Stimulated activated CD4-positive, alpha-beta T cell treated with anti-CD3 and anti-CD28 coated beads, TNF-alpha, amount 100 ng/mL, for 1 hour (primary cell): ENCODE measurements around the gene KIF16B.
"Not testable (repeated sequence)": the region's sequence is repeated elsewhere in the genome, so short reads cannot be mapped to it uniquely, and the experiment has no call there.

Experiments
- DNase-seq, 3 donors: peaks; one replicate each; pipeline ENCODE4 v3.0.0-alpha.2; 2020; ENCODE audit warnings: low read depth in 3 of 3, low spot score in 1 of 3

Gene KIF16B

DNA sequence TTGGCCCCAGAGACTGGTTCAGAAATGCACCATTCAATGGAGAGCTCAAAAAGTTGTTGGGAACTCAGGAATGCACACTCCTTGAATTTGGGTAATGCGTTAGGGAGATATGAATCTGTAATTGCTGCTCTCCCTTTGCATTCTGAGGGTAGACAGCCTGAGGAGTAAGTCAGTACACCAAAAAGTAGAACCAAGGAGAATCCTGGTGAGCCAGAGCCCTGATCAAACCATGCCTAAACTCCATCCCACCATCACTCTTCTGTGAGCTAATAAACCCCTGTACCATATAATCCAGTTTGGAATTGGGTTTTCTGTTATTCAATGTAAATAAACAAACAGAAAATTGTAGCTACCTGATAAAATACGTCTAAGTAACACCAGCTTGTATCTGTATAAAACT lies 90.2 kb downstream of the KIF16B start:
- no peak for DNase-seq

DNA sequence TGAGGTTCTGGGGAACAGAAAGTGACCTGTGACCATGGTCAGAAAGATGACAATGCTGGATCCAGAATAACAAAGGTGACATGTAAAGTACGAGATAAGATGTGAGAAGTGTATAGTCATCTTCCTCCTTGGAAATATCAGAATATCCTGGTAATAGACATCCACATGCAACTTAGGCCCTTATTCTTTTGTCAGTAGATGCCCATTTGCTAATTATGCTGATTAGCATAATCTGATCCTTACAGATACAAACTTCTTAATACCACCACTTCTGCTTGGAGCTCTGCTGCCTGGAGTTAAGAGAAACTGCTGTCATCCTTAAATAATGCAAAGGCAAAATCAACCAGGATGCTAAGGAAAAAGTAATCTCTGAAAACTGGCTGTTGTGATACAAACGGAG lies 91.3 kb downstream of the KIF16B start:
- DNase-seq: no peak

DNA sequence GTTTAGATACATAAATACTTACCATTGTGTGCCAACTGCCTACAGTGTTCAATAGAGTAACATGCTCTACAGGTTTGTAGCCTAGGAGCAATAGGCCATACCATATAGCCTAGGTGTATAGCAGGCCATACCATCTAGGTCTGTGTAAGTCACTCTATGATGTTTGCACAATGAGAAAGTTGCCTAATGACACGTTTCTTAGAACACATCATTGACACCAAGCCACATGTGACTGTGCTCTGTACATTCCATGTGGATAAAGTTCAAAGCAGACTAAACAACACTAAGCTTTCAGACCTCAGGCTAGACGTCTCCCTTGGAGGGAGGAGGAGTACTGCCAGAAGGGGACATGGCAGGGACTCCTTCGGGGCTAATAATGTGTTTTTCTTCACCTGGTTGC lies 93.6 kb downstream of the KIF16B start:
- DNase-seq: no peak

DNA sequence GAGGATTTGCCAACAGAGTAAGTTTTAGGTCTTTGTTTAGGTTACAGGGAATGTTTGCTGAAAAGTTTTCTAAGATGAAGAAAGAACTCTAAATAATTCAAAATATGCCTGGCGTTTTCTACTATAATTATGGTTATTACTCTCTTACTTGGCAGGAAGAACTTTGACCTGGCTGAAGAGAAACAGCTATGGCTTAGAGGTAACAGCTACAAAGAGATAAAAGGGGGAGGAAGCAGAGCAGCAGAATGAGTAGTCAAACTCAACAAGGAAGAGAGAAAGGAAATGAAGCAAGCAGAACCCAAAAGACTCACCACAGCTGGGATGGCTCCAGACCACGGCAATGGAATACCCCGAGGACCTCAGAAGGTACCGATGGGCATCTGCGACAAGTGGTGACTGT lies 95.6 kb downstream of the KIF16B start:
- DNase-seq: no peak

DNA sequence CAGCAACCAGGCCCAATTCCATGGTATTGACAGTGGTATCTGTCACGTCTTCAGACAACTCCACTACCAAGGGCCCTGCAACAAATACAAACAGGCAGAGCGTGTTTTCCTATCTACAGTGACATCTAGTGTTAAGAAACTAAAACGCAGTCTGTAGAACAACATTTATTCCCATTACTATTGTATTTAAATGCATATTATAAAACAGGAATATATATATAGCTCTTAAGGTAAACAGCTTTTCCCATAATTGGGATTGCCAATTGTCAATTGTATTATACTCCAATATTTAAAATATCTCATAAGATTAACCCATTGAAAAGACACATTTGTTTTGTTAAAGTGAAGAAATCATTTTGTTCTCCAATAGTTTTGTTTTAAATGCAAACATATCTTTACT lies 97.2 kb downstream of the KIF16B start:
- DNase-seq: no peak

DNA sequence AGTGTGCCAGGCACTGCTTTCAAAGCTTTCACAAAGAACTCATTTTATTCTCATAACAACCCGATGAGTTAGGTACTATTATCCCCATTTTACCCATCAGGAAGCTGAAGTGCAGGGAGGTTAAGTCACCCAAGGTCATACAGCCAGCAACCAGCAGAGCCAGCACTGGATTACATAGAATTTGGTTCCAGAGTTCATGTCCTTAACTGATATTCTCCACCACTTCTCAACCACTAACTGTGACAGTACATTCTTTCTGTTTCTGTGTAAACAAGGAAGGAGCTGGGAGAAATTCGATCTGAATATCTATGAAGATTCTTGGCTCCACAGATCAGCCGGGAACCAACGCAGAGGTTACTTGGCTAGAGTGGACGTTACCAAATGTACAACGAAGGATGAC lies 98.0 kb downstream of the KIF16B start:
- DNase-seq: no peak

DNA sequence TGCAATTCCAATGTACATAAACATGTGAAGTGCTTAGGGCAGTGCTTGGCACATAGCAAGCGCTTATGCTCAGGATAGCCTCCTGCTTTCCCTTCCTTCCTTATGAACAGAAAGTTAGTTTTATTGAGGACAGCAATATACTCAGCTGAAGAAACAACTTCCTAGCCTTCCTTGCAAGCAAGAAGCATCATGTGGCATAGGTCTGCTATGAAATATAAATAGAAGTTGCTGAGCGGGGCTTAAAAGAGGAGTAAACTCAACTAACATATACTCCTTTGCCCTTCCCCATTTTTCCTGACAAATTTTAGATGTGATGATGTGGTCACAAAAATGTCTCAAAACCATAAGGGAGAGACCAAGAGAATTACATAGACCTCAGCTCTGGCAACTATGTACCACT lies 98.9 kb downstream of the KIF16B start:
- no peak for DNase-seq

DNA sequence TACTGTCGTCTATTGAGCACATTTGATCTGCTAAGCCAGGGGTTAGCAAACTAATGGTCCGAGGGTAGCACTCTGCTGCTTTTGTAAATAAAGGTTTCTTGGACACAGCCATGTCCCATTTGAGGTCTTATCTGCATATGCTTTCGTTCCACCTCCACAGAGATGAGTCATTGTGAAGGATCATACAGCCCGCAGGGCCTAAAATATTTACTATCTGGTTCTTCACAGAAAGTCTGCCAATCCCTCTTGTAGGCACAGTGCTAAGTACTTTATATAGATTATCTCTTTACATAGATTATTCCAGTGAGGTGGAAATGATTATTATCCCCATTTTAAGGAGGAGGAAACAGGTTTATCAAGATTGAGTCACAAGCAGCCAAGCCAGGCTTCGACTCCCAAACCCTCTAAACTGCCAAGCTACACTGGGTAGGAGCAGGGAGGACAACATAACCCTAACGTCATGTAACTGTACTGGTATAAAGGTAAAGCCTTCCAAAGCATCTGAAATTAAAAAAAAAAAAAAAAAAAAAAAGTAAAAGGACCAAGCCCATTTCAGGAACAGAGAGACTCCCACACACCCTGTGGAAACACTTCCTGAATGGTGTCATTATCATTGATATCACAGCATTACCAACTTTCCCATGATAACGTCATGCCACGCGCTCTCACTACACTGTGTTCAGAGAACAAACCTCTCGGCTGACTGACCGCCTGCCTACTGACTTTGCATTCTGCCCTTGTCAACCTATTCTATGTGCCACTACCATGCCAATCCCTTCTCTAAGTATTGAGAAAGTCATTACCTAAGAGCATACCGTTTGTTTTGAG lies 101.0 kb downstream of the KIF16B start:
- DNase-seq: no peak

DNA sequence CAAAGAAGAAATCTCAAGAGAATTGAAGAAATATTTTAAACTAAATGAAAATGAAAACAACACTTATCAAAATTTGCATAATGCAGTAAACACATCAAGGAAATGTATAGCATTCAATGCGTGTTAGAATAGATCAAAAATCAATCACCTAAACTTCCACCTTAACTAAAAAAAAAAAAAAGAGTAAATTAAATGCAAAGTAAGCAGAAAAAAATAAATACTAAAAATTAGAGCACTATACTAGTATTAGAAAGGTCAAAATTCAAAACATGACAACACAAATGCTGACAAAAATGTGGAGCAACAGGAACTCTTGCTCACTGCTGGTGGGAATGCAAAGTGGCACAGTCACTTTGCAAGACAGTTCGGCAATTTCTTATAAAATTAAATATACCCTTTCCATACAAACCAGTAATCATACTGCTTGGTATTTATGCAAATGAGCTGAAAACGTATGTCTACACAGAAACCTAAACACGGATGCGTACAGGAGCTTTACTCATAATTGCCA lies 103.8 kb downstream of the KIF16B start:
- no peak for DNase-seq

DNA sequence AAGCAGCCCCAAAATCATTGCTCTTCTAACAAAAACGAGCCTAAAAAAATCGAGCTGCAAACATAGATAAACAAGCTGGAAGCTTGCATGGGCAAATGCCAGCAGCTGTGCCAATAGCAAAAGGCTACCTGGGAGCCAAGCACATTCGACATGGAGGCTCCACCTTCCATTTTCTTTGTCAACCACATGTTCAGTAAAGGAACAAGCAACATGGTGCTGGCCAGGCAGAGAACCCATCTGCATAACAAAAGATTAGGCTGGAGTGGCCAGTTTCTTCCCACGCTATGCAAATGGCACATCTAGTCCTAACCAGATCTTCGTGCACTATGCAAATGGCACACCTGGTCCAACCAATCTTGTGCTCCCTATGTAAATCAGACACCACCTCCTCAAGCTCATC lies 110.5 kb downstream of the KIF16B start:
- DNase-seq: no peak

DNA sequence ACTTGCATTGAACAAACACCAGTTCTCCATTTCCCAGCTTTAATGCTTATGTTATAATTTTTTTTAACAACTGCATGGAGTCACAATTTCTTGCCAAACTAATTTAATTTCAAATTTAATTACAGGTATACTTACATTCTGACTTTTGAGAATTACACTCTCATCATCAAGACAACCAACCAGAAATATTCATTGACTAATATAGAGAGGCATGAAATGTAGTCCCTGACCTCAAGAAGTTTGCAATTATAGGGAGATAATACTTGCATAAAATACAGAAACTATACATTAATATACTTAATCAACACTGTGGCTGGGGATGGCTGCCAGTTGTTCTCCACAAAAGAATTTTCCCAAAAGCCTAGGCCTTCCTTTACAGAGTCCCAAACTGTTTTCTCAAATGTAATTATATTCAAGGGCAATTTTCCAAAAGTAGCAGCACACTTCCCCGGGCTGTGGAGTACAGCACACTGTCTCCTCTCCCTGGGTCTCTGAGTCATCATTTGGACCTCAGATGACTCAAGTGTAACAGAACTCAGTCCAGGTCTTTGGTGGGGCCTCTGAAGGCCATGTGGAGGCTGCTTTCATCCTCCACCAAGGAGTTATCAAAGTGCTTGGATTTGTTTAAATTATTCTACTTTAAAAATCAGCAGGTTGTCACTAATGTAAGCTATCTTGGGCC lies 114.1 kb downstream of the KIF16B start:
- DNase-seq: no peak

DNA sequence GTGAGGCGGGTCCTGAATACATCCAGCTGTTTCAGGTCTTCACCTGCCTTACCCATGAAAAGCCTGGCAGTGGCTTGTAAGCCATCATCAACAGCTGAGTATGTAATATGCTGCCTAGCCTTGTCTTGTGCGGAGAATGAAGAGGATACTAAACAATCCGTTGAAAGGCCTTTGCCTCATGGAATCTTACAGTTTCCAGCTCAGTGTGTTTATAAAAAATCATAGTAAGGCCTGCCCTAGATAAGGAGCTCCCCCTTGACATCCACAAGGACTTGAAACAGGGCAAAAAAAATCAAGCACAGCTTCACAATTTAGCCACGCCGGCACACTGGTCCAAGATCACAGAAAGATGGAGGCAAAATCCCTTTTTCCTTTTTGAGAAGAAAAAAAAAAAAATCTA lies 115.7 kb downstream of the KIF16B start:
- DNase-seq: no peak

DNA sequence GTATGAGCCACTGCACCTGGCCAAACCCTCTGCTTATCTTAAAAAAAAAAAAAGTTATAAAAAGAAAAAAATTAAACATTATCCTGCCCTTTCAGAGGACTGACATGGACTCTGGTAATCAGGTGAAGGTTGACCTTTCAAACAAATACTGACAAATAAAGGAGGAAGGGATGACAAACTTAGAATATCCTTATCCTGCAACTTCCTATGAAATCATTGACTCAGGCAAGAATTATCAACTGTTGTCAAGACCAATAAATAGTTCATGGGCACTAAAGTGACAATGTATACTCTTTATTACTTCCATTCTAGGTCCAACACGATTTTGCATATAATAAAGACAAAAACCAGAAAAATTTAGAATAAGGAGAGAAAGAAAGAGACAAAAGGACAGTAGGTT lies 117.9 kb downstream of the KIF16B start:
- no peak for DNase-seq

DNA sequence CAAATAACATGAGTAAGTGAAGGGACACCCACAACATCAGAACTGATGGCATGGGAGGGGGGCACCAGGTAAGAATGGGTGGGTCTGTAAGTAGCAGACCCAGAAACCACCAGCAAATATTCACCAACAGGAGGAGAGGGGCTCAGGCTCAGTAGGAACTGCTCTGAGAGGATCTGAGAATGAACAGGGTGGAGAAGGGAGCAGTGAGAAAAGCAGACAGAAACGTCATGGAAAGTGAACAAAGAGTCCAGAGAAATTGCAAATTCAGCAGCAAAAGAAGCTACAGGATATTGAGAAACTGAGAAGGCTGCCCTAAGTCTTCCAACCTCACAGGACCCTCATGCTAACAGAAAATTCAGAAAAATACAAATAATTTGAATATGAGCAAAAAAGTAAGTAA lies 121.3 kb downstream of the KIF16B start:
- no peak for DNase-seq

DNA sequence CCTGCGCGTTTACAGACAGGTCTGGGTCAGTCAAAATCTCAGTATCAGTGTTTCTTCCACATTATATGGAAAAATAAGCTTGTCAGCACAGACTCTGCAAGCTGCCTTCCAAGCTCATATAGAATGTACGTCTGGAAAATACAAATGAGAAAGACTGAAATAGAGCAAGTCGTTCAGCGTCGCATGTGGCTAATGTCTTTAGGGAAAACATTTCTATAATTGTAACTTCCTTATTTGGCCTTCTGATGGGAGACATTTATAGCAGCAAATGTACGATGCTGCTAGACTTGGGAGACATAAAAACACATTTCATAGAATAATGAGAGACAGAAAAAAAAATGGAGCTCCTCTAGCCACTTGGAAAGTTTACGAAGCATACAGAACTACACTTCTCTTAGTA lies 122.2 kb downstream of the KIF16B start:
- no peak for DNase-seq

DNA sequence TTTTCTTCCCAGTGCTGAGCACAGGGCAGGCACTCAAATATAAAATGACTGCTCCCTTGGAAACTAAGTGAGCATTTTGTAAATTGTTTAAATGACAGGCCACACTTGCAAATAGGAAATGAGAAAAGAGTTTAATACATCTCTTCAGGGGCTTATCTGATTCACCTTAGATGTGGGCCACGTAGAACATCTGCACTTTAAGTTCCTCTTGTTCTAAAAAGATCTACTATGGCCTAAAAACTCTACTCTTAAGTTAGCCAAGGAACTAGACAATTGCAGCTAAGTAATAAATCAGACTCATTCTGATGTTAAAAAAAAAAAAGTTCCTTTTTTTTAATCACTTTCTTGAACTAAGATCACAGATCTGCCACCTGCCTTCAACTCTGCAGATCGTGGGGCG lies 126.3 kb downstream of the KIF16B start:
- no peak for DNase-seq

DNA sequence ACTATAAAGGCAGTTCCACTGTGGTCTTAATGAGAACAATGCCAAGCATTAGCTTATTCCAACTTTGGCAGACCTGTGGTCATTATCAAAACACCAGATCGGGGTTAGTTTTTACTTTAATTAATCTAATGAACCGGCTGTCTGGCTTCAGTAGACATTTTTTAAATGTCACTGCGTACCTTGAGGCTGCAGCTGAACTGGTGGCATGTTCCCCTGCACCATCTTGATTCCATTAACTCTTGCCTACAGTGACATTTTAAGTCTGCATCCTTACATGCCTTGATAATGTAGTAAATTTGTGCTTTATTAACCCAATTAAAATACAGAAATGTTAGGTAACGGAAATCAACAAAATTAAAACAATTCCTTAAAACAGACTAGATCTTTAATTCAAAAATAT lies 127.0 kb downstream of the KIF16B start:
- no peak for DNase-seq

DNA sequence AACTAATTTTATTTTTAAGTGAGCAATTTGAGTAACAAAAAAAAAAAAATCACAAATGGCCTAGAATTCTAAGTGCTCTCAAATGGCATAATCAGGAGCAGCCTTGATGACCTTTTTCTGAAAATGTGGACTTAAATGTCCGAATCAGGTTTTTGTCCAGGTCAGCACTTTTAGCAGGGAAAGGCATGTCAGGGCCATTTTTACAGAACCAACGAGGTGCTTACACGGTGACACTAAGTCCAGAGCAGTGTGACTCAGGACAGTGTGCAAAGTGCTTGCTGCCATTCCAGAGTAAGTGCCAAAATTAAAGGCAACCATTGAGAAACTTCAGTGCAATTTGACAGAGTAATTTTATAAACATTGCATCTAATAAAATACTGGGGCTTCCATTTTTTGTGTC lies 127.8 kb downstream of the KIF16B start:
- DNase-seq: no peak

DNA sequence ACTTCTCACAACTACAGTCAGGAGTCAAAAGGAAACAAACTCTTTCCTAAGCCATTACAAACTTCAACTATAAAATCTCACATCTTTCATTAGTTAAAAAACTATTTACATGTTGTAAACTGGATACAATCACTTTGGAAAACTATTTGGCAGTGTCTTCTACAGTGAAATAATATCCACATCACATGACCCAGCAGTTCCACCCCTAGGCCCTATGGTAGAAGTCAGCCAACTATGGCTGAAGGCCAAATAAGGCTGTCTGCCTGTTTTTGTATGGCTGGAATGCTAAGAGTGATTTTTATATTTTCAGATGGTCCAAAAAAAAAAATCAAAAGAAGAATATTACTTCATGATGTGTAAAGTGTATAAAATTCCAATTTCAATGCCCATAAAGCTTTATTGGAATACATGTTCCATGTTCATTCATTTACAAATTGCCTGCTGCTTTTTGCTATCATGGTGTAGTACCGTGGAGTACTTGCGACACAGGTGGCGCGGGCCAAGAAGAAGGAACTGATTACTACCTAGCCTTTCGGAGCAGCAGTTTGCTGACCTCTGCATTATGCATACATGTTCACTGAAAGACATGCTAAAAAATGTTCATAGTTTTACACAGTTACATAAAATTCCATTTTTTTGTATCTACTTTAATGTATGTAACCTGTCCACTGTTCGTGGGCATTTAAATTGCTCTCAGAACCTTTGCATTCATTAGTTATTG lies 129.0 kb downstream of the KIF16B start:
- DNase-seq: no peak

DNA sequence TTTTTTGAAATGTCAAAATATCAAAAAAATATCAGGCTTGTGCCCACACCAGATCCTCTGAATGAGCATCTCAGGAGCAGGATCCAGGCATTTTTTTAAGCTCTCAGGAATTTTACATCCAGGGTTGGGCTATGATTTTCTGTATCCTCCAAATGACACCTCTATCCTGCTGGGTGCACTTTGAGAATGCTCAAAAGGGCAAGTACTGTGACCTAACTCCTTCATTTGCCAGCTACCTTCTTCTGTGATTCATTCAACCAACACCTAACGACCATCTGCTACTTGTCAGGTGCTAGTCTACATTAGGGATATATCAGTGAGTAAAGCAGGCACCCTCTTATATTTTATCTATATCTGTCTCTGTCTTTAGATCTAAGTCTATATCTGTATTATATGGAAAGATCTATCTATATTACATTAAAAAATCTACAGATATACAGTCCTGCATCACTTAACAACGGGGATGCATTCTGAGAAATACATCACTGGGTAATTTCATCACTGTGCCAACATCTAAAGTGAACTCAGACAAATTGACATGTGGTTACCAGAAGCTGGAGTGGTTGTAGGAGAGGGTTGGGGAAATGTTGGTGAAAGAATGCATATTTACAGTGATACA lies 131.6 kb downstream of the KIF16B start:
- DNase-seq: no peak

DNA sequence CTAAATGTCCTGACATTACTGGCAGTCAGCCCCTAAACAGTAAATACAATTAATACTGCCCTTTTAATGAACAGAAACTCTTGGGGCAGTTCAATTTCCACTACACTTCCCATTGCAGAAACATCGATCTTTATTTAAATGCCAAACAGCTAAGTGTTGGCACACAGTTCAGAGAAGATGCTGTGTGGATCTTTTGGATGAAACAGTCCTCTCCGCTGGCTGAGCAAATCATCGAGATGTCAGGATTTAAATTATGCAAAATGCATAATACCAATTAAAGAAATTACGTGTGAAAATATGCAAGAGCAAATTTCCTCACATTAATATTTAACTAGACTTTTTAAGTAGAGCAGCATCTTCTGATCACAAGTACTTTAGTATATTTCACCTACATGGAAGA lies 132.6 kb downstream of the KIF16B start:
- no peak for DNase-seq

DNA sequence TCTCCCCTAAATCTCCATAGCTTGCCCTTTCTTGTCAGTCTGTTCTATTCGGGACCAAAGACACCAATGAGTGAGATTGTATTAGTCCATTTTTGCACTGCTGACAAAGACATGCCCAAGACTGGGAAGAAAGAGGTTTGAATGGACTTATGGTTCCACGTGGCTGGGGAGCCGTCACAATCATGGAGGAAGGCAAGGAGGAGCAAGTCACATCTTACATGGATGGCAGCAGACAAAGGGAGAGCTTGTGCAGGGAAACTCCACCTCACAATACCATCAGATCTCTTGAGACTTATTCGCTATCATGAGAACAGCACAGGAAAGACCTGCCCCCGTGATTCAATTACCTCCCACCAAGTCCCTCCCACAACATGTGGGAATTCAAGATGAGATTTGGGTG lies 133.7 kb downstream of the KIF16B start:
- not testable (repeated sequence) for DNase-seq
